SK-N-MC (cell line): ENCODE results near the gene LRRTM4.

Experiments used
- EZH2 ChIP-seq: fragments of 200-600 bp; sonication (generic); IDR thresholded peaks from one replicate; pipeline ENCODE4 v1.6.1; 2017; ENCODE audit warnings: antibody characterized with exemption
- FOXP2 ChIP-seq: optimal IDR thresholded peaks from 2 replicates; pipeline ENCODE3; 2011; ENCODE audit warnings: mild to moderate bottlenecking, moderate library complexity; ENCODE audit not compliant: insufficient read depth; ENCODE audit errors: extremely low read length, control extremely low read depth
- POLR2AphosphoS5 ChIP-seq: IDR thresholded peaks from 2 replicates; pipeline ENCODE4 v1.6.1; 2012; ENCODE audit warnings: mild to moderate bottlenecking, low read depth, low read length, borderline replicate concordance

- TF ChIP-seq EZH2 (no peak), POLR2AphosphoS5 (no peak), FOXP2 (no peak)
Measured at GRCh38 chr2:76733736-76734135, 788.4 kb downstream of the LRRTM4 start.
